Glutamatergic neuron (in vitro differentiated cells): Measurements from ENCODE around the gene BCL7C. TPM values are rescaled to one million over a fixed set of nuclear protein-coding genes. Genes with fewer than 3 reads are reported as not detected.
A peak's percentile ranks its signal among the peaks of the same experiment; 100 is the strongest.

Experiments used
- DNase-seq: peaks from one replicate; pipeline ENCODE4 v3.0.0; 2022
- H3K27ac Mint-ChIP-seq: one replicate; pipeline ENCODE4 v1.8.0; 2020; ENCODE audit warnings: mild to moderate bottlenecking, mixed read lengths, inconsistent platforms; ENCODE audit not compliant: unreplicated experiment
- H3K27me3 Mint-ChIP-seq: one replicate; pipeline ENCODE4 v1.8.0; 2020; ENCODE audit warnings: mild to moderate bottlenecking, moderate library complexity, mixed read lengths, inconsistent platforms; ENCODE audit not compliant: unreplicated experiment
- H3K36me3 Mint-ChIP-seq: one replicate; pipeline ENCODE4 v1.8.0; 2020; ENCODE audit warnings: mild to moderate bottlenecking, mixed read lengths, inconsistent platforms; ENCODE audit not compliant: unreplicated experiment
- H3K4me1 Mint-ChIP-seq: one replicate; pipeline ENCODE4 v1.8.0; 2020; ENCODE audit warnings: mild to moderate bottlenecking, low read depth, mixed read lengths, inconsistent platforms; ENCODE audit not compliant: unreplicated experiment
- H3K4me3 Mint-ChIP-seq: one replicate; pipeline ENCODE4 v1.8.0; 2020; ENCODE audit warnings: mild to moderate bottlenecking, mixed read lengths, inconsistent platforms; ENCODE audit not compliant: unreplicated experiment
- H3K9me3 Mint-ChIP-seq: one replicate; pipeline ENCODE4 v1.8.0; 2020; ENCODE audit warnings: mild to moderate bottlenecking, moderate library complexity, mixed read lengths, inconsistent platforms; ENCODE audit not compliant: unreplicated experiment
- total RNA-seq: library from RNA; stranded (reverse); fragmentation: NEBNext Ultra II Directional; extraction: Animal tissue kit (Norgen Biotek cat#: 25700); gene quantifications from one replicate; pipeline ENCODE4 v1.2.1, GENCODE V29; 2021; ENCODE audit not compliant: unreplicated experiment
- TF ChIP-seq, protein P1 (sequence below): fragments of 200-600 bp; sonication (generic); IDR thresholded peaks from one replicate; pipeline ENCODE4 v1.5.0; 2021; ENCODE audit not compliant: partially characterized antibody, unreplicated experiment

Gene BCL7C
- total RNA-seq, 1 donor from 2014 or later = 24.0 TPM

DNA sequence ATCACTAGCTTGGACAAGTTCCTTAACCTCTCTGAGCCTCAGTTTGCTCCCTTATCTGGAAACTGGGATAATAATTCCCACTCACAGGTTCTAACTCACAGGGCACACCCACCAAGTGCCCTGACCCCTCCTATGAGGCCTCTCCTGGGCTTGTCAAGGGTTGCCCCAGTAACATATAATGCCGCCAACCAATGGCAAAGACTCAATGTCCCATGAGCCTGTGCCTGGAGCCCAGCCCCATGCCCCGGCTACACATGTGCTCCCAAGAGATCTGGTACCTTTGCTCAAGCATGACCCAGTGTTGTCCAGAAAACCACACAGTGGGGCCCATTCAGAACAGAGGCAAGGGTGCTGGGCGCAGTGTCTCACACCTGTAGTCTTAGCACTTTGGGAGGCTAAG, 21.0 kb upstream of the BCL7C start:
- no peak for DNase-seq
- peak overlapping the region; percentile 25 for H3K4me3 Mint-ChIP-seq
- H3K9me3 Mint-ChIP-seq = no peaks in the 10 kb centered on the region
- H3K27ac Mint-ChIP-seq = no peak overlapping the region
- peaks cover 4% of the 10 kb centered on the region for H3K4me1 Mint-ChIP-seq
- TF ChIP-seq, protein P1, sequence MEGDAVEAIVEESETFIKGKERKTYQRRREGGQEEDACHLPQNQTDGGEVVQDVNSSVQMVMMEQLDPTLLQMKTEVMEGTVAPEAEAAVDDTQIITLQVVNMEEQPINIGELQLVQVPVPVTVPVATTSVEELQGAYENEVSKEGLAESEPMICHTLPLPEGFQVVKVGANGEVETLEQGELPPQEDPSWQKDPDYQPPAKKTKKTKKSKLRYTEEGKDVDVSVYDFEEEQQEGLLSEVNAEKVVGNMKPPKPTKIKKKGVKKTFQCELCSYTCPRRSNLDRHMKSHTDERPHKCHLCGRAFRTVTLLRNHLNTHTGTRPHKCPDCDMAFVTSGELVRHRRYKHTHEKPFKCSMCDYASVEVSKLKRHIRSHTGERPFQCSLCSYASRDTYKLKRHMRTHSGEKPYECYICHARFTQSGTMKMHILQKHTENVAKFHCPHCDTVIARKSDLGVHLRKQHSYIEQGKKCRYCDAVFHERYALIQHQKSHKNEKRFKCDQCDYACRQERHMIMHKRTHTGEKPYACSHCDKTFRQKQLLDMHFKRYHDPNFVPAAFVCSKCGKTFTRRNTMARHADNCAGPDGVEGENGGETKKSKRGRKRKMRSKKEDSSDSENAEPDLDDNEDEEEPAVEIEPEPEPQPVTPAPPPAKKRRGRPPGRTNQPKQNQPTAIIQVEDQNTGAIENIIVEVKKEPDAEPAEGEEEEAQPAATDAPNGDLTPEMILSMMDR = no peak
- no peaks in the 10 kb centered on the region for H3K36me3 Mint-ChIP-seq
- peaks cover 5% of the 10 kb centered on the region for H3K27me3 Mint-ChIP-seq

DNA sequence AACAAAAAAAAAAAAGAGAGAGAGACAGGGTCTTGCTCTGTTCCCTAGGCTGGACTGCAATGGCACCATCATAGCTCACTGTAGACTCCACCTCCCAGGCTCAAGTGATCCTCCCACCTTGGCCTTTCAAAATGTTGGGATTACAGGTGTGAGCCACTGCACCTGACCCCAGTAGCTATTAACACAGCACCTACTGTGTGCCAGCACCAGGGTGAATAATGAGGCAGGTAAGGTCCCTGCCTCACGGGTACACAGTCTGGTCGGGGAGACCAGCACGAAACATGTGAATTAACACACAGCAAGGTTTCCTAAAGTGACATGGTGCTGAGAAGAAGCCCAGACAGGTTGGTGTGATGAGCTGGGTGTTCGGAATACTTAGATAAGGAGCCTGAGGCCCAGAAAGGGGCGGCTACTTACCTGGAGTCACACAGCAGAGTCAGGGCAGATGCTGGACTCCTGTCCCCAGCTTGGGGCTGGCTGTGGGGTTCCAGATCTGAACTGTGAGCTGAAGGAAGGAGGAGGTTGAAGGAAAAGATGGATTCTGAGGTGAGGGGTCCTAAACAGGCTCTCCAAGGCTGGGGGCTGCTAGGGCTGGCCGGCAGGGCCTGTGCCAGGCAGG, 19.0 kb upstream of the BCL7C start:
- peaks cover 2% of the 10 kb centered on the region for H3K9me3 Mint-ChIP-seq
- no peaks in the 10 kb centered on the region for H3K36me3 Mint-ChIP-seq
- H3K27me3 Mint-ChIP-seq = peaks cover 5% of the 10 kb centered on the region
- TF ChIP-seq, protein P1 = no peak
- no peak overlapping the region for H3K27ac Mint-ChIP-seq
- no peak overlapping the region for H3K4me3 Mint-ChIP-seq
- DNase-seq = no peak
- H3K4me1 Mint-ChIP-seq = peaks cover 5% of the 10 kb centered on the region

DNA sequence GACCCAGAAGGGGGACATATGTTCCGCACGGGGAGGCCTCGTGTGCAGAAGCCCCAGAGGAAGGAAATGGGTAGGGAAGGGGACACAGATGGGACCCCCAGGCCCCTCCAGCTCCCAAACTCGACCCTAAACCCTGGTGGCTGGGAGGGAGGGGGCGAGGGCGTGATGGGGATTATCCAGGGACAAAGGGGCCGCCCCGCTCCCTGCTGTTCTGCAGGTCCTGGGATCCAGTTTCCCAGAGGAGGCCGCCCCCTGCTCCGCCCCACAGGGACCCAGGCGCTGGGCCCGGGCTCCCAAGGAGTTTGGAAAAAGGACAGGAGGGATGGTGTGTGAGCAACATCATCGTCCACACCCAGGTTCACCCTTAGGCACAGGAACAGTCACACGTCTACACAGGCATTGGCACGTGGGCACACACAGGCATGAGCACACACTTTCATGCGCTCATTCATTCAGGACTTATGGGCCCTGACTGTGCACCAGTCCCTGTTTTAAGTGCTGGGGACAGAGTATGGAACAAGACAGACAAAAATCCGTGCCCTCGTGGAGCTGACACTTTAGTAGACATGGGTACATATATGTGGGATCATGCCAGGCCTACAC, 16.7 kb upstream of the BCL7C start:
- peaks cover 5% of the 10 kb centered on the region for H3K4me1 Mint-ChIP-seq
- H3K27me3 Mint-ChIP-seq = peaks cover 5% of the 10 kb centered on the region
- H3K9me3 Mint-ChIP-seq = peaks cover 2% of the 10 kb centered on the region
- TF ChIP-seq, protein P1 = no peak
- no peak overlapping the region for H3K27ac Mint-ChIP-seq
- DNase-seq = no peak
- H3K36me3 Mint-ChIP-seq = no peaks in the 10 kb centered on the region
- H3K4me3 Mint-ChIP-seq = no peak overlapping the region

DNA sequence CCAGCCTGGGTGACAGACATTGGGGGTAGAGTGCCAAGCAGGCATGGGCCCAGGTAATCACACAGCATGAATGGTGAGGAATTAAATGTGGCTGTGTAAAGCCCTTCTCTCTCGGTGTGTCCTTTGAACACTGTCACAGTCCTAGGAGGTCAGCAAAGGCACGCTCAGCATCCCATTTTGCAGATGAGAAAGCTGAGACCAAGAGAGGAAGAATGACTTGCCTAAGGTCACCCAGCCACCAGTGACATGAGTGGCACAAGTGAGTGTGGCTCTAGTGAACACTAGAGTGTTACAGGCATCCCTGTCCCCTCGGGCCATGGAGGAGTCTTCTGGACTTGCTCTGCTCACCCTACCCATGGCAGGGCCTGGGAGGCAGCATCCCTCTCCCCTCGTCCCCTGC, 13.2 kb upstream of the BCL7C start:
- H3K4me1 Mint-ChIP-seq = peaks cover 10% of the 10 kb centered on the region
- H3K9me3 Mint-ChIP-seq = peaks cover 9% of the 10 kb centered on the region
- H3K27me3 Mint-ChIP-seq = peaks cover 7% of the 10 kb centered on the region
- DNase-seq = no peak
- H3K36me3 Mint-ChIP-seq = no peaks in the 10 kb centered on the region
- no peak overlapping the region for H3K27ac Mint-ChIP-seq
- TF ChIP-seq, protein P1 = no peak
- no peak overlapping the region for H3K4me3 Mint-ChIP-seq

DNA sequence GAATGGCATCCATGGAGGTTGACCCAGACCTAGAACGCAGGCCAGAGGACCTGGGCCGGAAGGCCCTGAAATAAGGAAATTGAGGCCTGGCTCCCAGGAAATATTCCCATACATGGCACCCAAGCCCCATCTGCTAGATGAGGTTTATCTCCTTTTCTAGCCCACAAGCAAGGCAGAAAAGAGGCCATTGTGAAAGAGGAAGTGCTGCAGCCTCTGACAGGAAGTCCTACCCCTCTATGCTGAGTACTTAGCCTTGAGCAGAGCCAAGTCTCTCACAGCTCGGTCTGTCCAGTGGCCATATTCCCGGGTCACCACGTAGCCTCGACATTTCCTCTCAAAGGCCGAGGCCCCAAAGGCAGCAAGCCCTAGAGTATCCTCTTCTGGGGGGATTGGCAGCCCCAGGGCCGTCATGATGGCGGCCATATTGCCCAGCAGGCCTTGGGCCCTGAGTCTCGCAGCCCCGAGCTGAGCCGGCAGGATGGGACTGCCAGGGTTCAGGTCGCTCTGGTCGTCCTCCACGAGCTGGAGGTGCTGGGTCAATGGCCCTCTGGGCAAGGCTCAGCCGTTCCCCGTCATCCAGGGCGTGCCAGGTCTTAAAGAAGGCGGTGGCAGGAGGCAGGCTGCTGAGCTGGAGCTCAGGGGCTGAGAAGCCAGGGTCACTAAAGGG, 10.4 kb upstream of the BCL7C start:
- Mint-ChIP-seq H3K9me3 (peaks cover 11% of the 10 kb centered on the region), H3K36me3 (no peaks in the 10 kb centered on the region), H3K27ac (no peak overlapping the region), H3K27me3 (peaks cover 6% of the 10 kb centered on the region), H3K4me1 (peaks cover 5% of the 10 kb centered on the region), H3K4me3 (no peak overlapping the region)
- DNase-seq = no peak
- TF ChIP-seq, protein P1 = no peak
